Measurements from ENCODE around the gene ZNF516. TPM values are rescaled to one million over a fixed set of nuclear protein-coding genes. Genes with fewer than 3 reads are reported as not detected.
A peak's percentile ranks its signal among the peaks of the same experiment; 100 is the strongest.

ZNF516 gene
- total and polyA plus RNA-seq, 7 donors, result 2.1 to 29.9 (median 24.3) TPM

DNA sequence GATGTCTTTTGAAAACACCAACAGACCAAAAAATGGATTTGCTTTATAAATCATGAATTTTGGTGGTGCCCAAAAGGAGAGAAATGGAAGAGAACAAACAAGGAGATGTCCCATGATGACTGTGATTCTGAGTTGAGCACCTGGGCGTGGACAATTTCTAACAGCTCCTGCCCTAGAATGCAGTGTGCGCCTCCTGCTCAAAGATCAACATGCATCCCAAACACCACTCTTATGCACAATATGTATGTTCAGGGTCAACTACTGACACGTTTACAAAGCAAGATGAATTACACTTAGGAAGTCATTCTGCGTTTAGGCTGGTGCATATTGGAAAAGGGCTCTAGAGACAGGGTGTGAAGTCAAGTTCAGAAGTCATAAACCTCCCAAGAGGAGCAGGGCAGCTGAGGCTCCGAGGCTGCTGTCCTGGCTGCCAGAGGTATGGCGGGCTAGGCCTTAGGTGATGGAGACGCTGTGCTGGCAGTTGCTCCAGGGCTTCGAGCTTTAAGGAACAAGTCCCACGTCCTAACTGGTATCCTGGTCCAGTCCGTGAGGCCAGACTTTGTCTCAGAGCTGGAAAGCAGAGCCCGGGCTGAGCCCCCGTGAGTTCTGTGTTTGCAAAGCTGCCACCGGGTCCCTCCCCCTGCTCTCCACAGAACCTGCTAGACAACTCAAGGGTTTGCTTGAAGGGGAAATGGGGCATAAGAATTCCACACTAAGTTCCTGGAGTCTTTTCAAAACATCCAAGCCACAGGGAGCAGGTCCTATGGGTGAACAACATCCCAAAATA is 74.0 kb downstream of the ZNF516 start:
- 65 to 82% methylated on average over 13 of the region's 13 CpGs for WGBS, 2 donors
- Histone ChIP-seq H3K4me3 (no peak overlapping the region), H3K27ac (no peak overlapping the region), H3K4me1 (peaks cover 0 to 36% (median 6%) of the 10 kb centered on the region in 4 donors), H3K36me3 (no peaks in the 10 kb centered on the region), H3K9me3 (no peaks in the 10 kb centered on the region), H3K27me3 (no peaks in the 10 kb centered on the region)
- TF ChIP-seq POLR2A (IDR thresholded peaks at IDR 0.05), result no peak
- no peak for TF ChIP-seq POLR2AphosphoS5 (IDR thresholded peaks at IDR 0.05)
- TF ChIP-seq, protein P1, sequence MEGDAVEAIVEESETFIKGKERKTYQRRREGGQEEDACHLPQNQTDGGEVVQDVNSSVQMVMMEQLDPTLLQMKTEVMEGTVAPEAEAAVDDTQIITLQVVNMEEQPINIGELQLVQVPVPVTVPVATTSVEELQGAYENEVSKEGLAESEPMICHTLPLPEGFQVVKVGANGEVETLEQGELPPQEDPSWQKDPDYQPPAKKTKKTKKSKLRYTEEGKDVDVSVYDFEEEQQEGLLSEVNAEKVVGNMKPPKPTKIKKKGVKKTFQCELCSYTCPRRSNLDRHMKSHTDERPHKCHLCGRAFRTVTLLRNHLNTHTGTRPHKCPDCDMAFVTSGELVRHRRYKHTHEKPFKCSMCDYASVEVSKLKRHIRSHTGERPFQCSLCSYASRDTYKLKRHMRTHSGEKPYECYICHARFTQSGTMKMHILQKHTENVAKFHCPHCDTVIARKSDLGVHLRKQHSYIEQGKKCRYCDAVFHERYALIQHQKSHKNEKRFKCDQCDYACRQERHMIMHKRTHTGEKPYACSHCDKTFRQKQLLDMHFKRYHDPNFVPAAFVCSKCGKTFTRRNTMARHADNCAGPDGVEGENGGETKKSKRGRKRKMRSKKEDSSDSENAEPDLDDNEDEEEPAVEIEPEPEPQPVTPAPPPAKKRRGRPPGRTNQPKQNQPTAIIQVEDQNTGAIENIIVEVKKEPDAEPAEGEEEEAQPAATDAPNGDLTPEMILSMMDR (IDR thresholded peaks at IDR 0.05), result no peak
- no peak for TF ChIP-seq EP300 (IDR thresholded peaks at IDR 0.05)
- DNase-seq, result no peak
- intact Hi-C loops (cut with DNase I), result no loop called here

DNA sequence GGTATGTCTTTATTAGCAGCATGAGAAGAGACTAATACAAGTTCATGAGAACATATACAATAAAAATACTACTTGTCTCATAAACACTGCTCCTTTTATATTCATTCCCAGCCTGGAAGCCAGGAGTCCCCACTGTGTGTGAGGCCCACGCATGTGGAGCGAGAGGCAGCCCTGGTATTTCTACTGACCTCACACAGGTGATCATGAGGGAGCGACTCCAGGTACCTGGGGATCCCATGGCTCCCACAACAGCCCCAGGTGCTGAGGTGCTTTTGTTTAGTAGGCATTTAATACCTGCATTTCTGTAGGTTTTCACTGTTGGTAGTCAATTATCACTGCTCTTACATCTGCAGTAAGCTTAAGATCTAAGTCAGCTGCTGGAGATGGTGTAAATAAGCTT is 75.2 kb downstream of the ZNF516 start:
- DNase-seq, result no peak
- Histone ChIP-seq H3K27me3 (no peaks in the 10 kb centered on the region), H3K9me3 (no peaks in the 10 kb centered on the region), H3K27ac (no peak overlapping the region), H3K36me3 (no peaks in the 10 kb centered on the region), H3K4me1 (peaks cover 0 to 31% (median 7%) of the 10 kb centered on the region in 4 donors), H3K4me3 (no peak overlapping the region)
- intact Hi-C loops (cut with DNase I), result no loop called here
- TF ChIP-seq POLR2AphosphoS5 (IDR thresholded peaks at IDR 0.05) (no peak), POLR2A (IDR thresholded peaks at IDR 0.05) (no peak), EP300 (IDR thresholded peaks at IDR 0.05) (no peak)
- TF ChIP-seq, protein P1 (IDR thresholded peaks at IDR 0.05), result no peak
- WGBS, 2 donors, result 94 to 97% methylated on average over 3 of the region's 3 CpGs

DNA sequence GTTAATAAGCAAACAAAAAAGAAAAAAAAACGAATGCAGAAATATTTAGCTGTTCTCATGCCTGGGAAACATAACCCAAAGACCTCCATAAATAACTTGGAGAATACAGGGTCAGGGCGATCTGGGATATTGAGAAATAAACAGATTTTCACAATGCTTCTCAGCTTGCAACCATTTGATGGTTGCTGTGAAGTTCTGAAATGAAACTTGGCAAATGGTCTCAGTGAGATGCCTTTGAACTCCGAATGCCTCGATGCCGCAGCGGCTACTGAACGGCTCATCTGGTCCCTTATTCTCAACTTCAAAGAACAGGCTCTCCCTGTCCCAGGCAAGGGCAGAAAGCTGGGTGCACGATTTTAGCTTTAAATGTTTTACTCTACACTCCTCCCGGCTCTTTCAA is 78.1 kb downstream of the ZNF516 start:
- Histone ChIP-seq H3K4me3 (peak overlapping the region in 2 of 4 donors; percentile 13 to 19), H3K36me3 (no peaks in the 10 kb centered on the region), H3K4me1 (peaks cover 0 to 46% (median 20%) of the 10 kb centered on the region in 4 donors), H3K9me3 (no peaks in the 10 kb centered on the region), H3K27ac (peak overlapping the region in 3 of 4 donors; percentile 1 to 48 (median 21)), H3K27me3 (no peaks in the 10 kb centered on the region)
- intact Hi-C loops (cut with DNase I), result no loop called here
- 73 to 76% methylated on average over 9 of the region's 9 CpGs for WGBS, 2 donors
- no peak for DNase-seq
- peak in 2 of 4 donors; percentile 30 to 47 for TF ChIP-seq POLR2AphosphoS5 (IDR thresholded peaks at IDR 0.05)
- TF ChIP-seq, protein P1 (IDR thresholded peaks at IDR 0.05), result no peak

DNA sequence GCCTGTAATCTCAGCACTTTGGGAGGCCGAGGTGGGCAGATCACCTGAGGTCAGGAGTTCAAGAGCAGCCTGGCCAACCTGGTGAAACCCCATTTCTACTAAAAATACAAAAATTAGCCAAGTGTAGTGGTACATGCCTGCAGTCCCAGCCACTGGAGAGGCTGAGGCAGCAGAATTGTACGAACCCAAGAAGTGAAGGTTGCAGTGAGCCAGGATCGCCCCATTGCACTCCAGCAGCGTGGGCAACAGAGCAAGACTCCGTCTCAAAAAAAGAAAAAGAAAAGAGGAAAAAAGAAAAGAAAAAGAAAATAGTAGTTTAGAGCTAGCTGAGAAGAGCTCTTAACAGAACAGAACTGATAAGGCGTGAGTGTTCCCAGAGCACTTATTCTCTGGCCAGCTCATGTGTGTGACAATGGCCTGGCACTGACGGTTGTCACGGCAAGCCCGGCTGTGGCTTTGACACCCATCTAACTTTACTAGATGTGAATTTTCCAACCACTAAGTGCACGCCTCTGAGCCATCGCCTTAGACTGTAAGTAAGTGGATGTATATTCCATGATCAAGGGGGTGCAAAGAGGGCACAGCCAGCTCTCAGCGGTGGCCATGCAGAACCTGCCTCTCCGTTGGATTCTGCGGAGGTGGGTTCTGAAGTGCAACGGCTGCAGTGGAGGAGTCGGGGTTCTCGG is 80.0 kb downstream of the ZNF516 start:
- Histone ChIP-seq H3K27me3 (no peaks in the 10 kb centered on the region), H3K36me3 (no peaks in the 10 kb centered on the region), H3K4me1 (peaks cover 0 to 51% (median 20%) of the 10 kb centered on the region in 4 donors), H3K9me3 (no peaks in the 10 kb centered on the region), H3K4me3 (no peak overlapping the region), H3K27ac (no peak overlapping the region)
- WGBS, 2 donors, result 94% methylated on average over 17 of the region's 17 CpGs
- intact Hi-C loops (cut with DNase I), result no loop called here
- no peak for DNase-seq
- TF ChIP-seq POLR2A (IDR thresholded peaks at IDR 0.05) (no peak), POLR2AphosphoS5 (IDR thresholded peaks at IDR 0.05) (no peak), EP300 (IDR thresholded peaks at IDR 0.05) (no peak)
- TF ChIP-seq, protein P1 (IDR thresholded peaks at IDR 0.05), result no peak

Data from sigmoid colon (tissue), 7 donors.